Nephron progenitor cell (in vitro differentiated cells): ENCODE data around the gene CASP9.
A peak's percentile ranks its signal among the peaks of the same experiment; 100 is the strongest.

Experiments used
- DNase-seq: peaks from one replicate; pipeline ENCODE4 v3.0.0; 2021
- H3K27ac Mint-ChIP-seq: 2 replicates; pipeline ENCODE4 v1.8.0; 2021; ENCODE audit warnings: mild to moderate bottlenecking, moderate library complexity, mixed read lengths
- H3K27me3 Mint-ChIP-seq: 2 replicates; pipeline ENCODE4 v1.8.0; 2021; ENCODE audit warnings: mild to moderate bottlenecking, low read depth, mixed read lengths; ENCODE audit not compliant: poor library complexity
- H3K36me3 Mint-ChIP-seq: 2 replicates; pipeline ENCODE4 v1.8.0; 2021; ENCODE audit warnings: low read depth, mixed read lengths
- H3K4me1 Mint-ChIP-seq: 2 replicates; pipeline ENCODE4 v1.8.0; 2021; ENCODE audit warnings: mixed read lengths
- H3K4me3 Mint-ChIP-seq: 2 replicates; pipeline ENCODE4 v1.8.0; 2021; ENCODE audit warnings: mild to moderate bottlenecking, moderate library complexity, mixed read lengths
- H3K9me3 Mint-ChIP-seq: 2 replicates; pipeline ENCODE4 v1.8.0; 2021; ENCODE audit warnings: mild to moderate bottlenecking, moderate library complexity, mixed read lengths
- CTCF ChIP-seq: fragments of 200-600 bp; sonication (generic); IDR thresholded peaks from 2 replicates; pipeline ENCODE4 v1.5.0; 2021; ENCODE audit warnings: antibody characterized with exemption

CASP9 gene

GRCh38 chr1:15543251-15543588, 19.2 kb upstream of the CASP9 start:
- Mint-ChIP-seq H3K27ac (no peak overlapping the region), H3K4me1 (no peaks in the 10 kb centered on the region), H3K27me3 (no peaks in the 10 kb centered on the region), H3K36me3 (peaks cover 61% of the 10 kb centered on the region), H3K4me3 (no peak overlapping the region), H3K9me3 (no peaks in the 10 kb centered on the region)
- TF ChIP-seq CTCF, result no peak
- DNase-seq, result no peak

- no peak overlapping the region for H3K4me3 Mint-ChIP-seq
- H3K27ac Mint-ChIP-seq, result peak overlapping the region; percentile 45
- no peak for DNase-seq
- H3K36me3 Mint-ChIP-seq, result peaks cover 61% of the 10 kb centered on the region
- no peaks in the 10 kb centered on the region for H3K27me3 Mint-ChIP-seq
- no peaks in the 10 kb centered on the region for H3K4me1 Mint-ChIP-seq
- no peak for TF ChIP-seq CTCF
- H3K9me3 Mint-ChIP-seq, result no peaks in the 10 kb centered on the region
Measured at GRCh38 chr1:15542388-15543250, 18.6 kb upstream of the CASP9 start.

GRCh38 chr1:15541231-15541792, 17.3 kb upstream of the CASP9 start:
- no peak for DNase-seq
- Mint-ChIP-seq H3K27me3 (no peaks in the 10 kb centered on the region), H3K4me1 (no peaks in the 10 kb centered on the region), H3K36me3 (peaks cover 69% of the 10 kb centered on the region), H3K4me3 (no peak overlapping the region), H3K9me3 (no peaks in the 10 kb centered on the region), H3K27ac (no peak overlapping the region)
- no peak for TF ChIP-seq CTCF

GRCh38 chr1:15540186-15540585, 16.2 kb upstream of the CASP9 start:
- no peak for TF ChIP-seq CTCF
- Mint-ChIP-seq H3K27me3 (no peaks in the 10 kb centered on the region), H3K4me1 (no peaks in the 10 kb centered on the region), H3K9me3 (no peaks in the 10 kb centered on the region), H3K4me3 (no peak overlapping the region), H3K36me3 (peaks cover 69% of the 10 kb centered on the region), H3K27ac (no peak overlapping the region)
- no peak for DNase-seq

- DNase-seq, result no peak
- H3K4me3 Mint-ChIP-seq, result no peak overlapping the region
- peak overlapping the region; percentile 34 for H3K27ac Mint-ChIP-seq
- H3K36me3 Mint-ChIP-seq, result peaks cover 64% of the 10 kb centered on the region
- no peak for TF ChIP-seq CTCF
- no peaks in the 10 kb centered on the region for H3K9me3 Mint-ChIP-seq
- no peaks in the 10 kb centered on the region for H3K27me3 Mint-ChIP-seq
- H3K4me1 Mint-ChIP-seq, result no peaks in the 10 kb centered on the region
Measured at GRCh38 chr1:15538771-15539170, 14.8 kb upstream of the CASP9 start.

- H3K4me1 Mint-ChIP-seq, result peaks cover 21% of the 10 kb centered on the region
Measured at GRCh38 chr1:15531682-15532081, 7.7 kb upstream of the CASP9 start.

More at GRCh38 chr1:15531682-15532081, 7.7 kb upstream of the CASP9 start:
- no peak for TF ChIP-seq CTCF
- no peak for DNase-seq
- Mint-ChIP-seq H3K4me3 (no peak overlapping the region), H3K27me3 (no peaks in the 10 kb centered on the region), H3K27ac (no peak overlapping the region), H3K9me3 (no peaks in the 10 kb centered on the region), H3K36me3 (peaks cover 32% of the 10 kb centered on the region)
